ENCODE results near the gene HDC. TPM values are rescaled to one million over a fixed set of nuclear protein-coding genes. Genes with fewer than 3 reads are reported as not detected.

HDC gene
- total and polyA plus RNA-seq, 3 experiments from 2014 or later = 0.15 TPM; not detected in 2

DNA sequence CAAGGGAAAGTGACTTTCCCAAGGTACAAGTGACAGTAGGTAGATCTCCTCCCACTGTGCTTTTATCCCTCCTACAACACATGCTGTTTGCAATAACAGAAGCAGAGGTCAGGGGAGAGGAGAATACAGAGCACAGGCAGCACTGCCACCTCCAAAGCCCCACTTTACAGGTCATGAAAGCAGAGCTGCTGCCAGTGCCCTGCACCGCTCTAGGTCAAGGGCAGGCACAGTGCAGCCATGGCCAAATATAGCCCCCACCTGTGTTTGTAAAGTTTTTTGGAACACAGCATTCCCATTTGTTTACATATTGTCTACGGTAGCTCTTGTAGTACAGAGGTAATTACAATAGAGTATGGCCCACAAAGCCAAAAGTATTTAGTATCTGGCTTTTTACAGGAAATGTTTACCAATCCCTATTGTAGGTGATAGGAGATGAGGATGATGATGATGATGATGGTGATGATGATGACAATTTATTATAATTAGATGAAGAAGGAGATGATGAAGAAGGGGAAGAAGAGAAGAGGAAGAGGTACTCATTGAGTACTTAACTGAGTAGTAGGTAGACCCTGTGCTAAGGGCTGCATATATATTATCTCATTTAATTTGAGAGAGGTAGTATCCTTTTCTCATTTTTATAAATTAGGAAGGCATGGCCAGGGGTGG is 20.4 kb downstream of the HDC start:
- H3K27me3 Mint-ChIP-seq = no peaks in the 10 kb centered on the region
- no peak overlapping the region for H3K4me3 Mint-ChIP-seq
- ChIA-PET POLR2A (no interaction called here), CTCF (no interaction called here)
- Histone ChIP-seq H3K9me3 (ENCODE audit: low read length) (no peaks in the 10 kb centered on the region), H3K27ac (ENCODE audit: low read depth, low read length) (no peak overlapping the region), H3K27me3 (ENCODE audit: insufficient read depth, low read length, poor library complexity, severe bottlenecking) (no peaks in the 10 kb centered on the region), H3K4me3 (ENCODE audit: low read length) (no peak overlapping the region), H3K4me1 (ENCODE audit: insufficient read depth, low read length) (peaks cover 16% of the 10 kb centered on the region), H3K36me3 (ENCODE audit: insufficient read depth, low read length) (no peaks in the 10 kb centered on the region)
- no peak for DNase-seq
- peak overlapping the region in 1 of 8 donors; percentile 14 for H3K27ac Mint-ChIP-seq
- H3K9me3 Mint-ChIP-seq = no peaks in the 10 kb centered on the region
- peaks cover 0 to 2% (median 0%) of the 10 kb centered on the region in 3 donors for H3K36me3 Mint-ChIP-seq
- peaks cover 23 to 30% (median 27%) of the 10 kb centered on the region in 3 donors for H3K4me1 Mint-ChIP-seq

DNA sequence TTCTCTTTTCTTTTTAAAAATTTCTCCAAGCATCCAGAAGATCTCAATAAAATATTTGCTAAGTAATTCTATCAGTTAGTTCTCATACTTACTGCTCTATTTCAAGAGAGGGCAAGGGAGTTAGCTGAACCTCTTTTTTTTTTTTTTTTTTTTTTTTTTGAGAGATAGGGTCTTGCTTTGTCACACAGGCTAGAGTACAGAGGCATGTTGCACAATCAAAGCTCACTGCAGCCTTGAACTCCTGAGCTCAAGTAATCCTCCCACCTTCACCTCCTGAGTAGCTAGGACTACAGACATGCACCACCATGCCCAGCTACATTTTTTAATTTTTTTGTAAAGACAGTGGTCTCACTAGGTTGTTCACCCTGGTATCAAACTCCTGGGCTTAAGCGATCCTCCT is 21.4 kb downstream of the HDC start:
- no peaks in the 10 kb centered on the region for H3K27me3 ChIP-seq (ENCODE audit: insufficient read depth, low read length, poor library complexity, severe bottlenecking)
- no peak overlapping the region for H3K27ac ChIP-seq (ENCODE audit: low read depth, low read length)
- H3K27me3 Mint-ChIP-seq = no peaks in the 10 kb centered on the region
- H3K4me1 ChIP-seq (ENCODE audit: insufficient read depth, low read length) = peaks cover 16% of the 10 kb centered on the region
- no peaks in the 10 kb centered on the region for H3K36me3 ChIP-seq (ENCODE audit: insufficient read depth, low read length)
- H3K4me3 ChIP-seq (ENCODE audit: low read length) = no peak overlapping the region
- ChIA-PET POLR2A (no interaction called here), CTCF (no interaction called here)
- no peaks in the 10 kb centered on the region for H3K9me3 ChIP-seq (ENCODE audit: low read length)
- peaks cover 21 to 24% (median 23%) of the 10 kb centered on the region in 3 donors for H3K4me1 Mint-ChIP-seq
- peaks cover 0 to 2% (median 0%) of the 10 kb centered on the region in 3 donors for H3K36me3 Mint-ChIP-seq
- no peaks in the 10 kb centered on the region for H3K9me3 Mint-ChIP-seq
- H3K27ac Mint-ChIP-seq = no peak overlapping the region
- H3K4me3 Mint-ChIP-seq = no peak overlapping the region
- no peak for DNase-seq

DNA sequence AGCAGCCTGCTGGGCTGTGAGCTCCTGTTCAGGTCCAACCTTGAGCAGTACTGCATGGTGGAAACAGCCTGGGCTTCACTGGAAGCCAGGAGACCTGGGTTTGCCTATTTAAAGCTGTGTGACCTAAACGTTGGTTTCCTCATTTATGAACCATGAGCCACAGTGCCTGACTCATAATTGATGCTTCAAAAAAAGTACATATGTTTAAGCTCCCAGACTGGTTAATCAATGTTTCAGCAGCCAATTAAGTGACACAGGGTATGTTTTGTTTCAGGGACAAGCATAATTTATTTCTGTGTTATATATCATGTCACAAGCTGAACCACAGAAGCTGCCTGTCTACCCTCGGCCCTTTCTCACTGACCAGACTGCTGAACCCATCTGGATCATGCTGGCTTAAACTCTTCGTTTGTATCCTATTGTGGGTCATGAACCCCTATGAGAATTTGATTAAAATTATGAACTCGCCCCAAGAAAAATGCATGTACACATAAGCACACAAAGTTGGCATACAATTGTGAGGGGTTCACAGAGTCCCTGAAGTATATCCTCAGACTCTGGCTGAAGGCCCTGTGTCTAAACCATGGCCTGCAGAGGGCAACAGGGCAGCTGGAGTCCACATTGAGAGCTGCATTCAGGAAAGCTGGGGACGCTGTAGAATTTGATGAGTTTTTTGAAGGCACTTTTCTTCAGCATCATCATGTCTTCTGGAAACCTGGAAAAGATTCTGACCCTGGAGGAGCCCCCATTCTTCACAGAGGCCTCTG is 23.7 kb downstream of the HDC start:
- no peaks in the 10 kb centered on the region for H3K9me3 ChIP-seq (ENCODE audit: low read length)
- Mint-ChIP-seq H3K4me1 (peaks cover 2 to 3% (median 2%) of the 10 kb centered on the region in 3 donors), H3K9me3 (no peaks in the 10 kb centered on the region), H3K36me3 (no peaks in the 10 kb centered on the region), H3K27me3 (no peaks in the 10 kb centered on the region), H3K27ac (peak overlapping the region in 1 of 8 donors; percentile 12), H3K4me3 (no peak overlapping the region)
- ChIA-PET CTCF (no interaction called here), POLR2A (no interaction called here)
- no peak overlapping the region for H3K4me3 ChIP-seq (ENCODE audit: low read length)
- H3K27me3 ChIP-seq (ENCODE audit: insufficient read depth, low read length, poor library complexity, severe bottlenecking) = no peaks in the 10 kb centered on the region
- H3K27ac ChIP-seq (ENCODE audit: low read depth, low read length) = no peak overlapping the region
- H3K4me1 ChIP-seq (ENCODE audit: insufficient read depth, low read length) = no peaks in the 10 kb centered on the region
- no peak for DNase-seq
- H3K36me3 ChIP-seq (ENCODE audit: insufficient read depth, low read length) = no peaks in the 10 kb centered on the region

DNA sequence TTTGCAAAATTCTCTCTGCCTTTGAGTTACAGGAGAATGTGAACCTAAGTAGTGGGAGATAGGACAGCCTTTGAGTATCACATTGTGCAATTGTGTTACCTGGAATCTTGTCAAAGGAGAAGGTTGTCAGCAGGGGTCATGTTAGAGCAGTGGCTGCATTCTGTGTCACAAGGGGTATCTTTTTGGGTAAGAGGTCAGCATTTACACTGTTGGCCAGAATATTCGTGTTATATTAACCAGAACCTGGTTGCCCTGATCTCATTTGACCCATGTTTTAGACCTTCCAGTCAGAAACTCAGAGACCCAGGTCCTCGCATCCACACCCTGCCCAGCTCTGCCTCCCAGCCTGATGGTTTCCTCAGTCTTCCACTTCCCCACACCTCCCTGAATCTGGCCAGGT is 27.3 kb downstream of the HDC start:
- no peak for DNase-seq
- ChIA-PET POLR2A (no interaction called here), CTCF (interaction anchor here (1.4 kb wide), 1 partner anchor 24 kb away, joined by 4 read pairs; no protein-coding TSS in a partner anchor)
- H3K4me3 ChIP-seq (ENCODE audit: low read length) = no peak overlapping the region
- no peaks in the 10 kb centered on the region for H3K36me3 ChIP-seq (ENCODE audit: insufficient read depth, low read length)
- Mint-ChIP-seq H3K27me3 (no peaks in the 10 kb centered on the region), H3K27ac (peak overlapping the region in 1 of 8 donors; percentile 57), H3K4me3 (no peak overlapping the region), H3K4me1 (no peaks in the 10 kb centered on the region), H3K36me3 (peaks cover 0 to 1% (median 0%) of the 10 kb centered on the region in 3 donors), H3K9me3 (no peaks in the 10 kb centered on the region)
- no peaks in the 10 kb centered on the region for H3K27me3 ChIP-seq (ENCODE audit: insufficient read depth, low read length, poor library complexity, severe bottlenecking)
- no peak overlapping the region for H3K27ac ChIP-seq (ENCODE audit: low read depth, low read length)
- no peaks in the 10 kb centered on the region for H3K9me3 ChIP-seq (ENCODE audit: low read length)
- no peaks in the 10 kb centered on the region for H3K4me1 ChIP-seq (ENCODE audit: insufficient read depth, low read length)

DNA sequence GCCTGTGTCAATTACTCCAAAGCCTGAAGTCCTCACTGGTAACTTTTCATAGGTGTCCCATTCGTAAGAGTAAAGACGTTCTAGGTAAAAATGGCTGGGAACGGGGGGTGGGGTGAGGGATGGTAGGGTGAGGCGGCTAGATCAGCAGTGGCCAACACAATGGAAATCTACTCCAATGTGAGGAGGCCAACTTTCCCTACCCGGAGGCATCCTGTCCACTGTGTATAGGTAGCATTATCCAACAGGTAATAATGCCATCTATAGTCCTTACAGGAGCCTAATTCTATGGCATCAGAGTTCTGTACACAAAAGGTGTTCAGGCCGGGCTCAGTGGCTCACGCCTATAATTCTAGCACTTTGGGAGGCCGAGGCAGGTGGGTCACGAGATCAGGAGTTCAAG is 29.1 kb downstream of the HDC start:
- H3K4me3 ChIP-seq (ENCODE audit: low read length) = no peak overlapping the region
- H3K27me3 ChIP-seq (ENCODE audit: insufficient read depth, low read length, poor library complexity, severe bottlenecking) = no peaks in the 10 kb centered on the region
- H3K36me3 ChIP-seq (ENCODE audit: insufficient read depth, low read length) = no peaks in the 10 kb centered on the region
- POLR2A ChIA-PET = no interaction called here
- CTCF ChIA-PET = no interaction called here
- no peaks in the 10 kb centered on the region for H3K4me1 ChIP-seq (ENCODE audit: insufficient read depth, low read length)
- Mint-ChIP-seq H3K27me3 (no peaks in the 10 kb centered on the region), H3K4me3 (no peak overlapping the region), H3K36me3 (peaks cover 0 to 1% (median 0%) of the 10 kb centered on the region in 3 donors), H3K27ac (no peak overlapping the region), H3K4me1 (no peaks in the 10 kb centered on the region), H3K9me3 (no peaks in the 10 kb centered on the region)
- H3K9me3 ChIP-seq (ENCODE audit: low read length) = no peaks in the 10 kb centered on the region
- no peak overlapping the region for H3K27ac ChIP-seq (ENCODE audit: low read depth, low read length)
- DNase-seq = no peak

DNA sequence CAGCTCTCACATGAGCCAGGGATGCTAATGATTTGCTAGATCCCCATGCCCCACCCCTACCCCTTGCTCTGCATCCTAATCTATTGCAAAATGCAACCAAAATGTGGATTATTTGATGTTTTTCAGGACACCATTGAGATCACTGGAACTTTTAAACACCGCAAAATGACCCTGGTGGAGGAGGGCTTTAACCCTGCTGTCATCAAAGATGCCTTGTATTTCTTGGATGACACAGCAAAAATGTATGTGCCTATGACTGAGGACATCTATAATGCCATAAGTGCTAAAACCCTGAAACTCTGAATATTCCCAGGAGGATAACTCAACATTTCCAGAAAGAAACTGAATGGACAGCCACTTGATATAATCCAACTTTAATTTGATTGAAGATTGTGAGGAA is 29.7 kb downstream of the HDC start:
- CTCF ChIA-PET = no interaction called here

DNA sequence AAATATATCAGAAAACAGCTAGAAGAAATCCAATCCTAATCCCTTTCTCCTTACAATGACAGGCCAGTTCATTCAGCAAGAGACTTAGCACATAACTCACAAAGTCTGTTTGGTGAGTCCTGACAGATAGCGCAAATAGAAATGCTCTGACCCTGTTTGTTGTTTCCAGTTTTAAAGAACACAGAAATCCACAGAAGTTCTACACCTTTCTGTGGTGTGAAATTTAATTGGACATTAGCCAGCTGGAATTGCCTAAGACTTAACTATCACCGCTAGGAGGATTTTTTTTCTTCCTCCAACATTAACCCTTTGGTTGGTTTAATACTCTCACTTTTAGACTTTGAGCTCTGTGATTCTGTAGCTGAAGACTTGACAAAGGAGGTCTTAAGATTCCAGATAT is 30.8 kb downstream of the HDC start:
- H3K4me3 ChIP-seq (ENCODE audit: low read length) = no peak overlapping the region
- Mint-ChIP-seq H3K36me3 (peaks cover 0 to 1% (median 0%) of the 10 kb centered on the region in 3 donors), H3K27me3 (no peaks in the 10 kb centered on the region), H3K4me3 (no peak overlapping the region), H3K27ac (no peak overlapping the region), H3K9me3 (no peaks in the 10 kb centered on the region), H3K4me1 (no peaks in the 10 kb centered on the region)
- no peaks in the 10 kb centered on the region for H3K27me3 ChIP-seq (ENCODE audit: insufficient read depth, low read length, poor library complexity, severe bottlenecking)
- no peak overlapping the region for H3K27ac ChIP-seq (ENCODE audit: low read depth, low read length)
- ChIA-PET CTCF (no interaction called here), POLR2A (no interaction called here)
- H3K36me3 ChIP-seq (ENCODE audit: insufficient read depth, low read length) = no peaks in the 10 kb centered on the region
- no peaks in the 10 kb centered on the region for H3K4me1 ChIP-seq (ENCODE audit: insufficient read depth, low read length)
- no peak for DNase-seq
- H3K9me3 ChIP-seq (ENCODE audit: low read length) = no peaks in the 10 kb centered on the region

More for the DNA sequence above, 29.7 kb downstream of the HDC start:
- Mint-ChIP-seq H3K27me3 (no peaks in the 10 kb centered on the region), H3K4me3 (no peak overlapping the region), H3K9me3 (no peaks in the 10 kb centered on the region), H3K36me3 (peaks cover 0 to 1% (median 0%) of the 10 kb centered on the region in 3 donors), H3K4me1 (no peaks in the 10 kb centered on the region), H3K27ac (no peak overlapping the region)
- H3K4me3 ChIP-seq (ENCODE audit: low read length) = no peak overlapping the region
- H3K4me1 ChIP-seq (ENCODE audit: insufficient read depth, low read length) = no peaks in the 10 kb centered on the region
- H3K27ac ChIP-seq (ENCODE audit: low read depth, low read length) = no peak overlapping the region
- H3K36me3 ChIP-seq (ENCODE audit: insufficient read depth, low read length) = no peaks in the 10 kb centered on the region
- POLR2A ChIA-PET = no interaction called here
- H3K27me3 ChIP-seq (ENCODE audit: insufficient read depth, low read length, poor library complexity, severe bottlenecking) = no peaks in the 10 kb centered on the region
- H3K9me3 ChIP-seq (ENCODE audit: low read length) = no peaks in the 10 kb centered on the region
- no peak for DNase-seq

DNA sequence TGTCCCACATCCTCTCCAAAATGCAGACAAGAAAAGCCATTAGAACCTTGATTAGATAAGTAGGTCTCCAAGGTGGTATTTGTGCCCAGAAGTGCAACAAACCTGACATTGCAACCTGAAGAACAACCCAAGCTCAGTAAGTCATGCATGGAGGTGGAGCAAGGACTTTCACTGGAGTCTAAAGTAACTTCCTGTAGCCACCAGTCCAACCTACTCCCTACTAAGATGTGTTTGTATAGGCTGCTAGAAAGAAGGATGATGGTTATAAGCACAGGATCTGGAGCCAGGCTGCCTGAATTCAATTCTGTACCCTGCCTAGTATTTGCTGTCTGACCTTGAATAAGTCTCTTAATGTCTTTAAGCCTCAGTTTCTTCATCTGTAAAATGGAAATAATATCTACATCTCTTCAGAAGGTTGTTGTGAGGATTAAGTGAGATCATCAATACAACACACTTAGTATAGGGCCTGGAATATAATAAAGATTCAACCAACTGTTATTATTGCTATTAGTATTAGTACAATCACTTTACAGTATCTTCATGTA is 32.3 kb downstream of the HDC start:
- Mint-ChIP-seq H3K9me3 (no peaks in the 10 kb centered on the region), H3K27me3 (no peaks in the 10 kb centered on the region), H3K36me3 (peaks cover 0 to 3% (median 0%) of the 10 kb centered on the region in 3 donors), H3K4me1 (no peaks in the 10 kb centered on the region), H3K27ac (peak overlapping the region in 3 of 8 donors; percentile 35 to 49 (median 37)), H3K4me3 (no peak overlapping the region)
- H3K4me1 ChIP-seq (ENCODE audit: insufficient read depth, low read length) = no peaks in the 10 kb centered on the region
- no peaks in the 10 kb centered on the region for H3K9me3 ChIP-seq (ENCODE audit: low read length)
- ChIA-PET POLR2A (no interaction called here), CTCF (no interaction called here)
- H3K27ac ChIP-seq (ENCODE audit: low read depth, low read length) = no peak overlapping the region
- H3K36me3 ChIP-seq (ENCODE audit: insufficient read depth, low read length) = no peaks in the 10 kb centered on the region
- H3K4me3 ChIP-seq (ENCODE audit: low read length) = no peak overlapping the region
- DNase-seq = no peak
- no peaks in the 10 kb centered on the region for H3K27me3 ChIP-seq (ENCODE audit: insufficient read depth, low read length, poor library complexity, severe bottlenecking)
